ENCODE measurements around the gene HSBP1.
A peak's percentile ranks its signal among the peaks of the same experiment; 100 is the strongest.

The HSBP1 gene

DNA sequence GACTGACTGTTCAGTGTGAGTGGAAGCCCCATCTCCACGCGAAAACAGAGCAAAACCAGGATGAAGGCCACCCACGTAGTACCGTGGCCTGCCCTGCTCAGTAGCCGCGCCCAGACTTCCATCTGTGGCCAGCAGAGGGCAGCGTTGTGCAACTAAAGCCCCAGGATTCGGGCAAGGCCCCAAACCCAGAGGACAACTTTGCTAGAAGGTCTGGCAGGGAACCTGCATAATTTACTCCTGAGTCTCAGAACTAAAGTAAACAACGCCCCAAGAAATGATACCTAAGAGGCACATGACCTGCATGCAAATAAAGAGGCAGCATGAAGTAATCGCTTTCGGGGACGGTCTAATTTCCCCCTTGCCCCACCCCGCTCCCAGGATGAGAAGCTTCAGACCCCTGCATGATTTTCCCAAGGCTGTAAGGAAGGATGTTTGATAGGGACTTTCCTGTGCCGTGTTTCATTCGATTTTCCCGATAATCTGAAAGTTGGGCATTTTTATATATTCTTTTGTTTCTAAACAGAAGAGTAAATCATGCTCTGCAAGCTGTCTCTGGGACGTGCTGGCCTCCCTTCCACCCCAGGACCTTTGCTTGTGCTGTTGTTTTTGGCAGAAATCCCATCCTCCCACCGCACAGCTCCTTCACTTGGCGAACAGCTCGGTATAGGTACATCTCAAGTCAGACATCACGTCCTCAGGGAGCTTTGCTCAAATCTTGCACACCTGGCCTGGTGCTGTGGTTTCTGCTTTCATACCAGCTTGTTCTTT is 18.6 kb downstream of the HSBP1 start:
- H3K27me3 ChIP-seq (replicated peaks): no peaks in the 10 kb centered on the region
- H3K27ac ChIP-seq: no peak overlapping the region
- TF ChIP-seq, protein P1, sequence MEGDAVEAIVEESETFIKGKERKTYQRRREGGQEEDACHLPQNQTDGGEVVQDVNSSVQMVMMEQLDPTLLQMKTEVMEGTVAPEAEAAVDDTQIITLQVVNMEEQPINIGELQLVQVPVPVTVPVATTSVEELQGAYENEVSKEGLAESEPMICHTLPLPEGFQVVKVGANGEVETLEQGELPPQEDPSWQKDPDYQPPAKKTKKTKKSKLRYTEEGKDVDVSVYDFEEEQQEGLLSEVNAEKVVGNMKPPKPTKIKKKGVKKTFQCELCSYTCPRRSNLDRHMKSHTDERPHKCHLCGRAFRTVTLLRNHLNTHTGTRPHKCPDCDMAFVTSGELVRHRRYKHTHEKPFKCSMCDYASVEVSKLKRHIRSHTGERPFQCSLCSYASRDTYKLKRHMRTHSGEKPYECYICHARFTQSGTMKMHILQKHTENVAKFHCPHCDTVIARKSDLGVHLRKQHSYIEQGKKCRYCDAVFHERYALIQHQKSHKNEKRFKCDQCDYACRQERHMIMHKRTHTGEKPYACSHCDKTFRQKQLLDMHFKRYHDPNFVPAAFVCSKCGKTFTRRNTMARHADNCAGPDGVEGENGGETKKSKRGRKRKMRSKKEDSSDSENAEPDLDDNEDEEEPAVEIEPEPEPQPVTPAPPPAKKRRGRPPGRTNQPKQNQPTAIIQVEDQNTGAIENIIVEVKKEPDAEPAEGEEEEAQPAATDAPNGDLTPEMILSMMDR (IDR thresholded peaks at IDR 0.05; ENCODE audit: low read depth, low read length, missing control alignments): peak; percentile 93
- H3K36me3 ChIP-seq (replicated peaks): no peaks in the 10 kb centered on the region
- in situ Hi-C loops (cut with HindIII; ENCODE audit: low pct_ligation_motif_present, low sequenced_read_pairs): no loop called here
- peak; percentile 64 for DNase-seq
- no peak overlapping the region for H3K4me3 ChIP-seq (ENCODE audit: low read depth, low read length)

DNA sequence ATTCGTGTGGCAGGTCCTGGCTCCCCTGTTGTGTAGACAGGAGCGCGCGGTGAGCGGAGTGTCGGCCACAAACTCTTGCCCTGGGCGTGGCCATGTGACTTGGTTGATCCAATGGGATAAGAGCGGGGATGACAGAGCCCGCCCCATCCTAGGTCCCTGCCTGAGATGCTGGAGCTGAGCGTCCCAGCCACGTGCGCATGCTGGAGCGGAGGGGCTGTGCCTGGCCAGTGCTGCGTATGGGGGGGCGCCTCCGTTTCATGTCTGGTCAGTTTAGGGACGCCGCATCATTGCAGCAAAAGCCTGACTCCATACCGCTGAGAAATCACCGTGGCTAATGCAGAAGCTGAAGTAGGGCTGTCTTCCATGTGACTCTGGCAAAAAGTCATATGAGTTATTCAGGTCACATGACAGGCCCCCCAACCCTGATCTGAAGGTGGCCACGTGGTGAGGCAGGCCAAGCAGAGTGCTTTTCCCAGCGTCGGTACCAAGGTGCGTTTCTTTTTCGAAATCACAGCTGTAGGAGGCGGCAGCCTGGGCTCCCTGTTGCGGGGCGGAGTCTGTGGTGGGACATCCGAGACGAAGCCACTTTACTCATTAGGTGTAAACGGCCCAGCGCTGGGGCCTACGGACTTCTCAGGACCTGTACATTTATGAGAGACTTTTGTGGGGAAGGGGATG is 22.5 kb downstream of the HSBP1 start:
- DNase-seq: no peak
- no peak overlapping the region for H3K27ac ChIP-seq
- H3K36me3 ChIP-seq (replicated peaks): no peaks in the 10 kb centered on the region
- TF ChIP-seq, protein P1 (IDR thresholded peaks at IDR 0.05; ENCODE audit: low read depth, low read length, missing control alignments): no peak
- no peaks in the 10 kb centered on the region for H3K27me3 ChIP-seq (replicated peaks)
- H3K4me3 ChIP-seq (ENCODE audit: low read depth, low read length): no peak overlapping the region
- in situ Hi-C loops (cut with HindIII; ENCODE audit: low pct_ligation_motif_present, low sequenced_read_pairs): no loop called here

DNA sequence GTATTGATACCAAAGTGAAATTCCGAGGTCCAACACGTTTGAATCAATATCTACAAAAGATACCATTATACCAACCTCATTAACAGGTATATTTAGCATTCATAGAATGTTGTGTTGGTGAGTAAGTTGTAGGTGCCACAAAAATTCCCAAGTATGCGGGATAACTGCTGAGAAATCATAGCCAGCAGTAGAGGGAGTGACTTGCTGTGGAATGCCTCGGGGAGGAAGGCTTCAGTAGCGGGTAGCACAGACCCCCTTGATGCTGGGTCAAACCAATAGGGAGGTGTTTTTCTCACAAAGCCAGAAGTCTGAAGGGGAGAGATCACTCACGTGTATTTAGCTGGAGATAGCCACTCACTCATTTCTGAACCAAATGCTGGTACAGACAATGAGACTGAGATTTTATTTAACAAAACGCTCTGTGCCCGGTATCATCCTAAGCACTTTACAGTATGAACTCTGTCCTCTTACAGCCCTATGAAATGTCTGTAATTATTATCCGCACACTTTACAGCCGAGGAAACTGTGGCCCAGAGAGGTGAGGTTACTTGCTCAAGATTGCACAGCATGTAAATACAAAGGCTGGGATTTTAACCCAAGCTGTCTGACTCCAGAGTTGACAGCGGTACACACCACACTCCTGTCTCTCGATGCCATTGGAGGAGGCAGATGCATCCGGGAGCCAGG is 23.1 kb downstream of the HSBP1 start:
- Histone ChIP-seq H3K27me3 (replicated peaks) (no peaks in the 10 kb centered on the region), H3K36me3 (replicated peaks) (no peaks in the 10 kb centered on the region), H3K27ac (no peak overlapping the region), H3K4me3 (ENCODE audit: low read depth, low read length) (no peak overlapping the region)
- TF ChIP-seq, protein P1 (IDR thresholded peaks at IDR 0.05; ENCODE audit: low read depth, low read length, missing control alignments): no peak
- in situ Hi-C loops (cut with HindIII; ENCODE audit: low pct_ligation_motif_present, low sequenced_read_pairs): no loop called here
- no peak for DNase-seq

DNA sequence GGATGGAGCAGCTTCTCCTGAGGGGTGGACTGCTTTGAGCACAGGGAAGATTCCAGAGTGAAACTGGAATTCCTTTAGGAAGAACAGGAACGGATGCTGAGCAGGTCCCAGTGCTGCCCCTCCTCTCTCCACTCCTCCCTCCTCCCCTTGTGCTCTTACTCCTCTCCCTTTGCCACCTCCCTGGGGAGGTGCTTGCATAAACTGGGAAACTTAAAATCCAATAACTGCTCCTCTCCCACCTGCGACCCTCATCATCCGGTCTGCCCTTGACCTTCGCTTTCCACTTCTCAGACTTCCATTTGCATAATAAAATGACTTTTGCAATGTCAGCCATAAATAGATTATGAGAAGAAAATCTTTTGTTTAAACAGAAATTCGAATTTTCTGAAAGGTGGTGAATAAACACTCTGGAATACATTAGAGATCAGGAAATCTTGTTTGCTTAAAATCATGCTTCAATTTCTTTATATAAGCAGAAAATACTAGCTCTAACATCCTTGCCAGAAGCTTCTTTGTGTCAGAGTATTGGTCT is 23.7 kb downstream of the HSBP1 start:
- in situ Hi-C loops (cut with HindIII; ENCODE audit: low pct_ligation_motif_present, low sequenced_read_pairs): no loop called here
- TF ChIP-seq, protein P1 (IDR thresholded peaks at IDR 0.05; ENCODE audit: low read depth, low read length, missing control alignments): no peak
- H3K4me3 ChIP-seq (ENCODE audit: low read depth, low read length): no peak overlapping the region
- no peaks in the 10 kb centered on the region for H3K27me3 ChIP-seq (replicated peaks)
- H3K27ac ChIP-seq: no peak overlapping the region
- no peak for DNase-seq
- H3K36me3 ChIP-seq (replicated peaks): no peaks in the 10 kb centered on the region

DNA sequence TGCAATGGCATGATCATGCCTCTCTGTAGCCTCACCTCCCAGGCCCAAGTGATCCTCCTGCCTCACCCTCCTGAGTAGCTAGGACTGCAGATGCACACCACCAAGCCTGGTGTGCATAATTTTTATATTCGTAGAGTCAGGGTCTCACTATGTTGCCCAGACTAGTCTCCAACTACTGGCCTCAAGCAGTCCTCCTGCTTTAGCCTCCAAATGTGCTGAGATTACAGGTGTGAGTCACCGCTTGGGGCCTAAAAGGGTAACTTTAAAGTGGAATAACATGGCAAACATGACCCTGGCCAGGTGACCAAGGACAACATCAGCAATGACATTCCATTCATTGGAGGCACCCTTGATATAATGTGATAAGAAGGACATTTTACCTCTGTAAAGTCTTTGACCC is 26.1 kb downstream of the HSBP1 start:
- DNase-seq: no peak
- in situ Hi-C loops (cut with HindIII; ENCODE audit: low pct_ligation_motif_present, low sequenced_read_pairs): no loop called here
- TF ChIP-seq, protein P1 (IDR thresholded peaks at IDR 0.05; ENCODE audit: low read depth, low read length, missing control alignments): no peak
- no peaks in the 10 kb centered on the region for H3K27me3 ChIP-seq (replicated peaks)
- no peaks in the 10 kb centered on the region for H3K36me3 ChIP-seq (replicated peaks)
- no peak overlapping the region for H3K27ac ChIP-seq
- no peak overlapping the region for H3K4me3 ChIP-seq (ENCODE audit: low read depth, low read length)
